AG10803 (cell line): ENCODE data around the gene RAX2.

Experiments
- DNase-seq: peaks from one replicate; pipeline ENCODE4 v3.0.0; 2010; ENCODE audit warnings: low read depth
- H3K4me3 ChIP-seq: 2 replicates; pipeline ENCODE4 v1.5.1; 2011; ENCODE audit warnings: mild to moderate bottlenecking, low read length, control low read depth
- TF ChIP-seq, protein P1 (sequence below): conservative IDR thresholded peaks from 2 replicates; pipeline ENCODE4 v1.5.1; 2011; ENCODE audit warnings: mild to moderate bottlenecking, low read length, control low read depth, inconsistent platforms

Gene RAX2

DNA sequence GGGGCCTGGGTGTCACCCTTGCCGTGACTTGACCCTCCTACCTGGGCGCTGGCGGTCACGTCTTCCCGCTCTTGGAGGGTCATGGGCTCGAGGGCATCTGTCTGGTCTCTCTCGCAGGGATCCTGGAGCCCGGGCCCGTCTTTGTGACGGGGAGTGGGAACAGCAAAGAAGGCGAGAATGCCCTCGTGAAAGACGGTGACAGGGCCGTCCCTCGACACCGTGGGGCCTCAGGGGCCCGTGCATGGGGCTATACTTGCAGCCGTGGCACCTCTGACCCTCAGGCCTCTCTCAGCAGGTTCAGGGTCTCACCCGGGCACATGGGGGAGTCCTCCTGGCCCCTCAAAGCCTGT is 35.1 kb upstream of the RAX2 start:
- no peak overlapping the region for H3K4me3 ChIP-seq
- TF ChIP-seq, protein P1, sequence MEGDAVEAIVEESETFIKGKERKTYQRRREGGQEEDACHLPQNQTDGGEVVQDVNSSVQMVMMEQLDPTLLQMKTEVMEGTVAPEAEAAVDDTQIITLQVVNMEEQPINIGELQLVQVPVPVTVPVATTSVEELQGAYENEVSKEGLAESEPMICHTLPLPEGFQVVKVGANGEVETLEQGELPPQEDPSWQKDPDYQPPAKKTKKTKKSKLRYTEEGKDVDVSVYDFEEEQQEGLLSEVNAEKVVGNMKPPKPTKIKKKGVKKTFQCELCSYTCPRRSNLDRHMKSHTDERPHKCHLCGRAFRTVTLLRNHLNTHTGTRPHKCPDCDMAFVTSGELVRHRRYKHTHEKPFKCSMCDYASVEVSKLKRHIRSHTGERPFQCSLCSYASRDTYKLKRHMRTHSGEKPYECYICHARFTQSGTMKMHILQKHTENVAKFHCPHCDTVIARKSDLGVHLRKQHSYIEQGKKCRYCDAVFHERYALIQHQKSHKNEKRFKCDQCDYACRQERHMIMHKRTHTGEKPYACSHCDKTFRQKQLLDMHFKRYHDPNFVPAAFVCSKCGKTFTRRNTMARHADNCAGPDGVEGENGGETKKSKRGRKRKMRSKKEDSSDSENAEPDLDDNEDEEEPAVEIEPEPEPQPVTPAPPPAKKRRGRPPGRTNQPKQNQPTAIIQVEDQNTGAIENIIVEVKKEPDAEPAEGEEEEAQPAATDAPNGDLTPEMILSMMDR, result no peak
- DNase-seq, result no peak

DNA sequence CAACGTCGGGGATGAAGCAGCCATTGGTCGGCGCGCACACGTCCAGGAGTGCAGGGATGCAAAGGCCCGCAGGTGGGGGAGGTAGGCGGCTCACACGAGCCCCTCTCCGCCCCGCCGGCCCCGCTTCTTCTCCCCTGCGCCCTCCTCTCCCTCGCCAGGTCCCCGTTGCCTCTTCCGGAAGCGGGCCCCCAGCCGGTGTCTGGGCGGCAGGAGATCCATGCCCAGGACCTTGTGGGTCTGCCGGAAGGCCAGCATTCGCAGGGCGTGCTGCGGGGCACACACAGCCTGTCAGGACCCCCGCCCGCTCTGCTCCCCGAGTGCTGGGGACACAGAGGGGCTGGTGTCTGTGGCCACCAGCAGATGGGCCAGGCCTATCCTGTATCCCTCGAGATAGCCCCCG is 33.8 kb upstream of the RAX2 start:
- TF ChIP-seq, protein P1, result no peak
- no peak for DNase-seq

DNA sequence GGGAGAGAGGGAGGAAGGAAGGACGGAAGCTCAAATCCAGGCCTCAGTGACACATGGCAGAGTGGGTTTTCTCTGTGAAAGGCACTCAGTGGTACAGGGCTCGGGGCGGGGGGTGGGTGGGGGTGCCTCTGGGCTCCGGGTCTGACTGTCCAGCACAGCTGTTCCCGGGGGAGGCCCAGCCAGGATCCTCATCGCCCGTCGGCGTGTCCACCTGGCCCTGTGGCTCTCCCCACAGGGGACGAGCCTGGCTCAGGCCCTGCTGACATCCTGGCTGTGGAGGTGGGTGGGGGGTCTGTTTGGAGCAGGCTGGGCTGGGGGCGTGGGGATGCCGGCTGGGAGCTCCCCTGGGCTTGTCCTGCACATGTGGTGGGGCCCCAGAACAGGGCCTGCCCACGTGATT is 32.4 kb upstream of the RAX2 start:
- TF ChIP-seq, protein P1, result no peak
- no peak overlapping the region for H3K4me3 ChIP-seq
- no peak for DNase-seq

More for the DNA sequence above, 33.8 kb upstream of the RAX2 start:
- no peak overlapping the region for H3K4me3 ChIP-seq

DNA sequence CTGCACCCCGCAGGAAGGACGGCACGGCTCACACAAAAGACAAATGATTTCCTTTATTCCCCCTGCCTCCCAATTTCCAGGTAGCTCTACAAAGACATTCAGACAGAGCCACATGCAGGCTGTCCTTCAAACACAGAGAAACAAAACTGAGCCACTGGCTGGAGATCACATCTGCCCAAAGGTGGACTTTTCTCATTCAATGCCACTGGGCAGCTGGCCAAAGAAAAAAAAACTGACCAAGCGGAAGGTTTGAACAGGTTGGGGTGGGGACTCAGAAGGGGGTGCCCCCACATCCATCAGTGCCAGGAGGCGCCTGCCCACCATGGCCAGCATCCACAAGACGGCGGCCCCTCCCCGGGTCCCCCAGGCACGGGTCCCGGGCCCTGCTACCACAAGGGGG is 32.0 kb upstream of the RAX2 start:
- H3K4me3 ChIP-seq, result no peak overlapping the region
- DNase-seq, result no peak
- TF ChIP-seq, protein P1, result no peak

DNA sequence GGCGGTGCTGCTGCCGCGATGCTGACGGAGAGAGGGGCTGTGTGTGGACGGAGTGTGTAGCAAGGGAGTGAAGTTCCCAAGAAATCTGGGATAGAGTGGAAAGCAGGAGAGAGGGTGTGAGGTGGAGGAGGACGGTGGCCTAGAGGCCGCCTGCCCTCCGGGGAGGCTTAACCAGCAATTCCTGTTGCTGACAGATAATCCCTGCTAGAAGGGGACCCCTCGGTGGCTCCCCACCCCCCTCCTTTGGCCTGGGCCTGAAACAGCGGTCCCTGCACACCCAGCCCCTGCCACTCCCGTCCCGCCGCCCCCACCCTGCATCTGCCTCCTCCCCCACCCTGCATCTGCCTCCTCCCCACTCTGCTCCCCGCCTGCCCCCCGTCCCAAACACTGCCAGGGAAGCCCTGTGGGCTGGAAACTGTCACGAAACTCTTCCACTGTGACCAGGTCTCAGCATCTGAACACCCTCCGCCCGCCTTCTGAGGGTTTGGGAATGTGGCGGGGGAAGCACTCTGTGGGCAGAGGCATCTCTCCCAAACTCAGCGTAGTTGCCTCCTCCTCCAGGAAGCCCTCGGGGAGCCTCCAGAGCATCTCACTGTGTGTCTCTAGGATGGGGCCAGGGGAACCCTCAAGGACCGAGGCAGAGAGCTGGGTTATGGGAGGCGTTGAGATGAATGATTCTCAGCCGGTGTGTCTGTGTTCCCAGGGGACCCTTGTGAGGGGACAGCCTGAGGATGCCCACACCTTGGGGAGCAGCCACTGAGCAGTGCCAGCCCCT is 31.3 kb upstream of the RAX2 start:
- H3K4me3 ChIP-seq, result no peak overlapping the region
- TF ChIP-seq, protein P1, result no peak
- no peak for DNase-seq

DNA sequence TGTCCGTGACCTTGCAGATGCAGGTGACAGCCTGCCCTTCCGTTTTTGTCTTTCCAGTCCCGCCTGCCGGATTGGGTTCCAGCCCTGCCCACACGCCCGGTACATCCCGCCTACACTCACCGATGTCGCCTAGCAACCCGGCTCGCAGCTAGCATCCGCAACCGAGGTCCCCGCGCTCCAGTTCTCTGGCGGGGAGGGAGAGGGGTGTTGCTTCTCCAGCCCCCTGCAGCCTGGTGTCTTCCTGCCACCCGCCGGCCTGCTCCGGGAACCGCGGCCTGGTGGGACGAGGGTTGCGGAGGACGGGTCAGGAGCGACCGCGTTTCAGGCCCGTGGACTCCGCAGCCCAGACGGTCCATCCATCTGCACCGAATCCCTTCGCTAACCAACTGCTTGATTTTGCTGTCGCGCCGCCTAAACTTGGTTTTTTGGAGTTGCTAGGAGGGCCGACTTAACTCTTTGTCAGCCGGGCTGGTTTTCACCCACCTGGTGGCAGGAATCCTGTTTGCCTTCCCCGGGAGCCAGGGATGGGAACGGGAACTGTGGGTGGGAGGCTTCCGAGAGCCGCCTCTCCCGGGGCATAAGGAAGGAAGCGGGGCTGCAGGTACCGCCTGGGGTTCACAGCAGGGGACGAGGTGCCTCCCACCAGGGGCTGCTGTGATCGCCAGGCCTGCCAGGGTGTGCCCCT is 29.5 kb upstream of the RAX2 start:
- DNase-seq, result no peak
- H3K4me3 ChIP-seq, result no peak overlapping the region; the same call in 1 of the 2 replicates
- TF ChIP-seq, protein P1, result peak; percentile 32

DNA sequence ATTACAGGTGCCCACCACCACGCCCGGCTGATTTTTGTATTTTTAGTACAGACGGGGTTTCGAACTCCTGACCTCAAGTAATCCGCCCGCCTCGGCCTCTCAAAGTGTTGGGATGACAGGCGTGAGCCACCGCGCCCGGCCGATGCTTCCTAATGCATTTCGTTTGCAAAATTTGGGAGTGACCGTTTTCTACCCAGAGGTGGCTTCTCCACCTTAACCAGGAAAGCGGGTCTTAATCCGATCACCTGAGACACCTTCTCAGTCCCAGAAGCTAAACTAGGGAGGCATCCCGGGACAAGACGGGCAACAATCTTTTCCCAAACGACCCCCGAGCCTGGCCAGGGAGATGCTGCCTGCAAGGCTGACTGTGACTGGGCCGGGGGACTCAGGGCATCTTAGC is 29.0 kb upstream of the RAX2 start:
- no peak for DNase-seq
- no peak overlapping the region for H3K4me3 ChIP-seq
- TF ChIP-seq, protein P1, result no peak
